Effector memory CD4-positive, alpha-beta T cell (primary cell): ENCODE measurements around the gene ATXN10.
"Not testable (repeated sequence)": the region's sequence is repeated elsewhere in the genome, so short reads cannot be mapped to it uniquely, and the experiment has no call there.

ENCODE experiments used
- DNase-seq, 3 donors: peaks; one replicate each; pipeline ENCODE4 v3.0.0-alpha.2; 2020
- H3K27ac ChIP-seq: 2 replicates; pipeline ENCODE4 v1.7.0; 2013; ENCODE audit warnings: mild to moderate bottlenecking, low read length, moderate library complexity; ENCODE audit not compliant: insufficient read depth, poor library complexity, severe bottlenecking
- H3K27me3 ChIP-seq: replicated peaks from 2 replicates; pipeline ENCODE4 v1.7.0; 2013; ENCODE audit warnings: mild to moderate bottlenecking, low read length; ENCODE audit not compliant: insufficient read depth, control insufficient read depth, poor library complexity, severe bottlenecking
- H3K36me3 ChIP-seq: 2 replicates; pipeline ENCODE4 v1.7.0; 2013; ENCODE audit warnings: mild to moderate bottlenecking, low read length, moderate library complexity; ENCODE audit not compliant: control insufficient read depth, insufficient read depth
- H3K4me1 ChIP-seq: 2 replicates; pipeline ENCODE4 v1.7.0; 2013; ENCODE audit warnings: low read length, mild to moderate bottlenecking; ENCODE audit not compliant: control insufficient read depth, insufficient read depth, poor library complexity, severe bottlenecking
- H3K4me3 ChIP-seq: 2 replicates; pipeline ENCODE4 v1.7.0; 2013; ENCODE audit warnings: low read length, low read depth, mild to moderate bottlenecking; ENCODE audit not compliant: insufficient read depth, poor library complexity, severe bottlenecking
- H3K9me3 ChIP-seq: 2 replicates; pipeline ENCODE4 v1.7.0; 2013; ENCODE audit warnings: mild to moderate bottlenecking, low read length, moderate library complexity; ENCODE audit not compliant: control insufficient read depth

The ATXN10 gene

DNA sequence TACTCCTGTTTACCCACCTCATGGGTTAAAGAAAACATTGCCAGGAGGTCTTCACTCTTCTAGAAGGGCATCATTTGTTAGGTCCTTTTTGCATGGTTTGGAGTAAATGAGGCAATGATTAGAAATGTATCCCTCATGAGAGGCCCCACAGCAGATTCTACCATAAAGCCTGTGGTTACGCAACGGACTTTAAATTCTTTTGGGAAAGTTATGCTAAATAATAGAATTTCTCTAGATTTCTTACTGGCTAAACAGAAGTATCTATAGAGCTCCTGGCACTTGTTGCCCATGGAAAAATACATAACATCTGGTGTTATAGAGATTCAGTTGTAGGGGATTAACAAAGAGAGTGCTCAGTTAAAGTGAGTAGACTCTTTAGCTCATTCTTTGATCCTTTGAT lies 15.1 kb upstream of the ATXN10 start:
- H3K4me3 ChIP-seq: no peak overlapping the region
- no peaks in the 10 kb centered on the region for H3K27me3 ChIP-seq
- no peak for DNase-seq
- H3K4me1 ChIP-seq: no peaks in the 10 kb centered on the region
- no peak overlapping the region for H3K27ac ChIP-seq
- no peaks in the 10 kb centered on the region for H3K9me3 ChIP-seq
- H3K36me3 ChIP-seq: no peaks in the 10 kb centered on the region

DNA sequence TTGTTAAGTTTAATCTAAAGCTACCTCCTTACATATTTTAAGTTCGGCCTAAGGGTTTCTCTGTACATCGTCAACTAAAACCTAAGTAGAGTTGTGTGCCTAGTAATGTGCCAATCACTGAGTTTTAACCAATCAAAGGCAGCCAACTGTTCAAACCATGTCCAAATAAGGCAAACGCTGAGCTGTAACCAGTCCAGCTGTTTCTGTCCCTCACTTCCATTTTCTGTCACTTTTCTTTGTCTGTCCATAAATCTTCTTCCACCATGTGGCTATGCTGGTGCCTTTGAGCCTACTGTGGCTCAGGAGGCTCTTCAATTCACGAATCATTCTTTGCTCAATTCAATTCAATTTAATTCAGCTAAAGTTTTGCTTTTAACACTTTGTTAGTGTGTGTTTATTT lies 13.9 kb upstream of the ATXN10 start:
- no peaks in the 10 kb centered on the region for H3K36me3 ChIP-seq
- no peaks in the 10 kb centered on the region for H3K27me3 ChIP-seq
- no peaks in the 10 kb centered on the region for H3K9me3 ChIP-seq
- H3K4me3 ChIP-seq: no peak overlapping the region
- no peaks in the 10 kb centered on the region for H3K4me1 ChIP-seq
- no peak overlapping the region for H3K27ac ChIP-seq
- DNase-seq: no peak

DNA sequence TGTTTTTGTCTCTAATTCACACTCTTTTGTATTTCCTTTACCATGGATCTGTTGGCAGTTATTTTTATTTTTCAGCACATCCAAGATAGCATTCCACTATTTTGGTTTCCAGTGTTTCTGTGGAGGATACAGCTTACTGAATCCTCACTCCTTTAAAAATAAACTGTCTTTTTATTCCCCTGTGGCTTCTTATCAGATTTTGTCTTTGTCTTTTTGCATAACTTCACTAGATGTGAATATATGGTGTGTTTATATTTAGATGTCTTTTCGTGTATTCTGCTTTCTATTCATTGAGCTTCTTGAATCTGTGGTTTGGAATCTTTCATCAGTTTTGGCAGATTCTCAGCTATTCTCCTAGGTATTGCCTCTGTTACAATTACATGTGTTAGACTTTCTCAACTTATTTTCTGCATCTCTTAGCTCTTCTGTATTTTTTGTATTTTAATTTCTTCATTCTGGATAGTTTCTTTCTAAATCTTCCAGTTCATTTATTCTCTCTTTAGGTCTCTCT lies 7.4 kb upstream of the ATXN10 start:
- DNase-seq: no peak
- H3K4me3 ChIP-seq: no peak overlapping the region
- H3K36me3 ChIP-seq: no peaks in the 10 kb centered on the region
- H3K27ac ChIP-seq: no peak overlapping the region
- H3K4me1 ChIP-seq: no peaks in the 10 kb centered on the region
- no peaks in the 10 kb centered on the region for H3K9me3 ChIP-seq
- H3K27me3 ChIP-seq: no peaks in the 10 kb centered on the region

DNA sequence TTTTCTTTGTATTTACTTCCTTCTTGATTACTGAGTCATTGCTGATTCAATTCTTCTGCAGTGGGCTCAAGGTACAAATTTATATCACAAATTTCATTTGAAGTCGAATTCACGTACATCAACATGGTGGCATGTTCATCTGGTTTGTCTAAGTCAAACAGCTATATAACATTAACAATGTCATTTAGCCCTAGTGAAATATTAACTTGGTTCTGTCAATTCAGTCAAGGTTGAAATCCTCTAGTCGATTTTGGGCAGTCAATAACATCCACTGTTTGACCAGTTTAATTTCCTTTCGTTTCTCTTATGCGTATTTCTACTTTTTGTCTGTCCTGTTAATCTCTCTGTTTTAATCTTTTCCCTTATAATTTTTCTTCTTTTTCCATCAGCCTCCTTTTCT lies 4.1 kb upstream of the ATXN10 start:
- no peak overlapping the region for H3K27ac ChIP-seq
- no peaks in the 10 kb centered on the region for H3K36me3 ChIP-seq
- no peaks in the 10 kb centered on the region for H3K27me3 ChIP-seq
- no peaks in the 10 kb centered on the region for H3K9me3 ChIP-seq
- DNase-seq: no peak
- H3K4me3 ChIP-seq: no peak overlapping the region
- peaks cover 5% of the 10 kb centered on the region for H3K4me1 ChIP-seq

DNA sequence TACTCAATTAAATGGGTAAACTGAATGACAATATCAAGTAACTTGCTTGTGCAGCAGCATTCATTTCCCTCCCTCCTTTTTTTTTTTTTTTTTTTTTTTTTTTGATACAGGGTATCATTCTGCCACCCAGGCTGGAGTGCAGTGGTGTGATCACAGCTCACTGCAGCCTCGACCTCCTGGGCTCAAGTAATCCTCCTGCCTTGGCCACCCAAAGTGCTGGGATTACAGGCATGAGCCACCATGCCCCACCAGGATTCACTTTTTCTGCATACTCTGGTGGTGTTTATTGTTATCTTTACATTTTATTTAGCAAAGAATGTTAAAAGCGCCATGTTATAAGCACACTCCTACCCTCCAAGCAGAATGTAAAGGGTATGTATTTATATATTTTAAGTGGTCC lies 1.3 kb upstream of the ATXN10 start:
- H3K36me3 ChIP-seq, H3K27me3 ChIP-seq, H3K27ac ChIP-seq, DNase-seq, H3K9me3 ChIP-seq, H3K4me3 ChIP-seq: not testable (repeated sequence)
- H3K4me1 ChIP-seq: peaks cover 11% of the 10 kb centered on the region

DNA sequence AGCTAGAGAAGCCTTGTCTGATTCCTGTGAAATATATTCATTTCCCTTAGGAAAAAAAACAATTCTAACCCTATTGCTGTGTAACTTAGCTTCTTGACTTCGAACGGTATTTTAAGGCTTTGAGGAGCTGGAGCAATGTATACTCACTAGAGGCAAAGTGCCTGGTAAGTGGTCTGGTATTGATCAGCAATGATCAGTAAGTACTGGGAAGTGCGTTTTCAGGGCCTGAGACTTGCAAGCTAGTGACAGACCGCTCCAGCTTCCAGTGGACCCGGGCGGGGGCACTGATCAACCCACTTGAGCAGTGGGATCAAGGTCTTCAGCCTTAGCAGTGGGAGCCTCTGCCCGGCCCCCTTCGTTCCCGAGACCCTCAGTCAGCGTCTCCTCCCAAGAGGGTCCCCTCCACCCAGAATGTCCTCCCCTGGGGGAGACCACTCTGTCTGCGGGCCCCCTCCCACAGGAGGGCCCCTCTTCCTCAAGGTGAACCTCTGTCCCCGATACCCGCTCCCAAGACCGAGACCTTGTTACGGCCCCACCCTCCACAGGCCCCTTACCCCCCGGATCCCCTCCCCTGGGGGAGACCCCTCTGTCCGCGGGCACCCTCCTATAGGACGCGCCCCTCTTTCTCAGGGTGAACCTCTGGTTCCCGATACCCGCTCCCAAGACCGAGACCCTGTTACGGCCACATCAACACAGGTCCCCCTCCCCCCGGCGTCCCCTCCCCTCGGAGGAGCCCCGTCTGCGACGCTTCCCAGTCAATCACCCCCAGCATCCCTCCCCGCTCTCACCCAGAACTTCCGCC lies 452 bp upstream of the ATXN10 start:
- no peaks in the 10 kb centered on the region for H3K36me3 ChIP-seq
- H3K27me3 ChIP-seq: no peaks in the 10 kb centered on the region
- no peaks in the 10 kb centered on the region for H3K9me3 ChIP-seq
- H3K27ac ChIP-seq: peak overlapping the region; percentile 53
- peaks cover 11% of the 10 kb centered on the region for H3K4me1 ChIP-seq
- peak overlapping the region; percentile 77 for H3K4me3 ChIP-seq
- DNase-seq: no peak

DNA sequence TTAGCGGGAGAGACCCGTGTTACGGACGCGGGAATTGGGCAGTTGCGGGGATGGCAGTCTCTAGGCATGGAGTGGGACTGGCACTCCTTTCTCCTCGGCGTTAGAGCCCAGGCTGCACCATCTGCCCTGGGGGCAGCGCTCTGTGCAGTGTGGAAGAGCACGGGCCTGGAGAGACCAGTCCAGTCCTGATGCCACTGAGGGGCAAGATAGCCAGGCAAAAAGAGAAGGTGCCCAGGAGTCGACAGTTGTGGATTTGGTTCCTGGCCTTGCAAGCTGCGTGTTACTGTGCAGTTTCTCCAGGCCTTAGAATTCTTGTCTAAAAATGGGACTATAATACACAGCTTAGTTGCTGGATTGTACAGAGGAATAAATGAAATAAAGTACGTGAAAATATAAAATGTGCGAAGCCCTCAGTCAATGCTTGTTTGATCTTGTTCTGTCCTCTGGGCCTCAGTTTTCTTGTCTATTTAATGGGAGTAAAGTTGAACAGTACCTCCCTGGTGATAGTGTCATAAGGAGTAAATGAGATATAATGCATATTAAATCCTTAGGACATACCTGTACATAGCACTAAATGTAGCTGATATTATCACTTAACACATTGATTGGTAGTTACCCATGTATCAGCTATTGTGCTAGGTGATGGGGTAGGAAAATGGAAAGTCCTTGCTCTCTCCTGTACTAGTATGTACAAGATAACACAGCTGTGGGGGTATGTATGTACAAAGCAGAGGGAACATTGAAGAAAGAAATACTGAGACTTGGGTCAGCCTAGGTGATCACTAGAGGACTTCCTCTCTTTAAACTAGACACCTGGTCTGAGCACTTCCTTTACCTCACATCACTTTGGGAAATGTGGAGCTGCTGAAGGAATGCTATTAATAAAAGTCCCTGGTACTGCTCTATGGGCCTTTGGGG lies 1.2 kb downstream of the ATXN10 start:
- Histone ChIP-seq H3K27me3 (no peaks in the 10 kb centered on the region), H3K27ac (peak overlapping the region; percentile 47), H3K36me3 (no peaks in the 10 kb centered on the region), H3K9me3 (no peaks in the 10 kb centered on the region), H3K4me3 (peak overlapping the region; percentile 77), H3K4me1 (peaks cover 11% of the 10 kb centered on the region)
- no peak for DNase-seq

DNA sequence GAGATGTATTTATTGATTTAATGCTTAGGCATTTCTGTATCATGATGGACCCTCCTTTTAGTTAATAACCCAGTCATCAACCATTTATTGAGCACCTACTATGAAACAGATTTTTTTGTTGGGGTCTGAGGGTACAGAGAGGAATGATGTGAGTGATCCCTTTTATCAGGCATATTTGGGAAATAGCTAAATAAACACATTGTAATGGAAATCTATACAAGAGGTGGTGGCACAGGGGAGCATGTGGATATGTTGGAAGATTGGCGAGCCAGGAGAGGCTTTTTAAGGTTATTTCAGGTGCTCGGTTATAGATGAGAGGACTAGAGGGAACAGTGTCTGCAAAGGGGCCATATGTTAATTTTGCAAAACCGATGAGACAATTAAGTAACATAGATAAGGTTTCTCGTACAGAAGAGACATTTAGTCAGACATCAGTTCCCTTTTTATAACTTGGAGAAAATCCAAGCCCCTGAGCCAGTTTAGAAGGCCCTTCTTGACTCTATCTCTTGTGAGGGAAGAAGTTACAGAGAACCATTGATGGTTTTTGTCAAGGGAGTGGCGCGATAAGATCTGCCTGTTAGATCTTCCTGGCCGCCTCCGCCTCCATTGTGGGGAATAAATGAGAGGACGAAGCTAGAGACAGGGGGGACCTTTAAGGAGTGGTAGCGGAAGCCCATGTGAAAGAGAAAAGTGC lies 2.0 kb downstream of the ATXN10 start:
- Histone ChIP-seq H3K27me3 (no peaks in the 10 kb centered on the region), H3K27ac (no peak overlapping the region), H3K9me3 (no peaks in the 10 kb centered on the region), H3K4me1 (peaks cover 11% of the 10 kb centered on the region), H3K36me3 (no peaks in the 10 kb centered on the region), H3K4me3 (no peak overlapping the region)
- no peak for DNase-seq

DNA sequence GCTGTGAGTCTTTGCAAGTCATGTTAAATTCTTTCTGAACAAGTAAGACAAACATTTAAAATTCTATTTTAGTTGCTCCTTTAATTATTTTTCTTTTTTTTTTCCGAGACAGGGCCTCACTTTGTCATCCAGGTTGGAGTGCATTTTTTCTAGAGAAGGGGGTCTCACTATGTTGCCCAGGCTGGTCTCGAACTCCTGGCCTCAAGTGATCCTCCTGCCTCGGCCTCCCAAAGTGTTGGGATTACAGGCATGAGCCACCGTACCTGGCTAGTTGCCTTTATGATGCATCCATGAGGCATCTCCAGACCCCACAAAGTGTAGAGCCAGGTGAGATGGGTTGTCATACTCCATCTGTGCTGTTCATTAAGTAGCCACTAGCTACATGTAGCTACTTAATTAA lies 4.4 kb downstream of the ATXN10 start:
- no peak overlapping the region for H3K4me3 ChIP-seq
- H3K9me3 ChIP-seq: no peaks in the 10 kb centered on the region
- H3K36me3 ChIP-seq: no peaks in the 10 kb centered on the region
- no peaks in the 10 kb centered on the region for H3K27me3 ChIP-seq
- DNase-seq: no peak
- no peak overlapping the region for H3K27ac ChIP-seq
- H3K4me1 ChIP-seq: peaks cover 11% of the 10 kb centered on the region
